Suprapubic skin (tissue), 4 donors: ENCODE data around the gene CCM2. TPM values are rescaled to one million over a fixed set of nuclear protein-coding genes. Genes with fewer than 3 reads are reported as not detected.
"Not testable (repeated sequence)": the region's sequence is repeated elsewhere in the genome, so short reads cannot be mapped to it uniquely, and the experiment has no call there.

ENCODE experiments used
- DNase-seq, 2 donors: peaks; one replicate each; pipeline ENCODE4 v3.0.0-alpha.2; 2019; ENCODE audit warnings: low spot score in 2 of 2
- H3K27ac ChIP-seq: fragments of 200-600 bp; sonication (generic); one replicate; pipeline ENCODE4 v1.5.1; 2019
- H3K27me3 ChIP-seq: fragments of 200-600 bp; sonication (generic); one replicate; pipeline ENCODE4 v1.5.1; 2019
- H3K36me3 ChIP-seq: fragments of 200-600 bp; sonication (generic); one replicate; pipeline ENCODE4 v1.5.1; 2019
- H3K4me1 ChIP-seq: fragments of 200-600 bp; sonication (generic); one replicate; pipeline ENCODE4 v1.5.1; 2019
- H3K4me3 ChIP-seq: fragments of 200-600 bp; sonication (generic); one replicate; pipeline ENCODE4 v1.5.1; 2019; ENCODE audit warnings: mild to moderate bottlenecking
- H3K9me3 ChIP-seq: fragments of 200-600 bp; sonication (generic); one replicate; pipeline ENCODE4 v1.5.1; 2019
- CTCF ChIP-seq, 2 donors: fragments of 200-600 bp in 1 of 2; fragments of 450-650 bp in 1 of 2; sonication (generic) in 1 of 2; IDR thresholded peaks; one replicate each; pipeline ENCODE4 v1.5.1; 2016 to 2019; ENCODE audit warnings: antibody characterized with exemption in 2 of 2, mild to moderate bottlenecking in 1 of 2, moderate library complexity in 1 of 2
- EP300 ChIP-seq: sonication (generic); formaldehyde crosslinking; IDR thresholded peaks from one replicate; pipeline ENCODE4 v1.6.1; 2017; ENCODE audit warnings: antibody characterized with exemption
- POLR2A ChIP-seq, 2 donors: fragments of 450-650 bp; IDR thresholded peaks; one replicate each; pipeline ENCODE4 v1.6.1; 2017; ENCODE audit warnings: antibody characterized with exemption in 2 of 2, mild to moderate bottlenecking in 2 of 2, moderate library complexity in 2 of 2
- POLR2AphosphoS5 ChIP-seq, 3 donors: sonication (generic); formaldehyde crosslinking; IDR thresholded peaks; one replicate each; pipeline ENCODE4 v1.6.1; 2017; ENCODE audit warnings: antibody characterized with exemption in 3 of 3
- WGBS: methylation state at CpG from one replicate; pipeline ENCODE4 v1.1.5; 2018; 5-methylcytosine and 5-hydroxymethylcytosine counted together
- total RNA-seq, 4 donors: library from RNA; depleted of rRNA; stranded (reverse); fragments of >200 nt; gene quantifications; one replicate each; pipeline ENCODE4 v1.1.0, GENCODE V29; 2016

CCM2 gene
- total RNA-seq, 4 donors from 2014 or later: 34.3 to 42.3 (median 35.9) TPM

- peaks cover 31% of the 10 kb centered on the region for H3K4me1 ChIP-seq
- TF ChIP-seq CTCF (IDR thresholded peaks at IDR 0.05) (no peak), EP300 (no peak), POLR2AphosphoS5 (IDR thresholded peaks at IDR 0.05) (no peak), POLR2A (IDR thresholded peaks at IDR 0.05) (no peak)
- H3K9me3 ChIP-seq: no peaks in the 10 kb centered on the region
- H3K36me3 ChIP-seq: peaks cover 73% of the 10 kb centered on the region
- no peak for DNase-seq
- no peak overlapping the region for H3K4me3 ChIP-seq
- H3K27me3 ChIP-seq: no peaks in the 10 kb centered on the region
- H3K27ac ChIP-seq: no peak overlapping the region
- WGBS: 82% methylated on average over 5 of the region's 8 CpGs
Measured at GRCh38 chr7:45106820-45107219, 106.8 kb downstream of the CCM2 start.

GRCh38 chr7:45107356-45107755, 107.4 kb downstream of the CCM2 start:
- no peak for DNase-seq
- H3K27ac ChIP-seq: no peak overlapping the region
- WGBS: 68% methylated on average over 3 of the region's 3 CpGs
- peaks cover 35% of the 10 kb centered on the region for H3K4me1 ChIP-seq
- H3K36me3 ChIP-seq: peaks cover 68% of the 10 kb centered on the region
- TF ChIP-seq POLR2AphosphoS5 (IDR thresholded peaks at IDR 0.05): no peak
- TF ChIP-seq EP300: no peak
- no peak for TF ChIP-seq POLR2A (IDR thresholded peaks at IDR 0.05)
- TF ChIP-seq CTCF (IDR thresholded peaks at IDR 0.05): no peak
- H3K4me3 ChIP-seq: no peak overlapping the region
- H3K9me3 ChIP-seq: no peaks in the 10 kb centered on the region
- no peaks in the 10 kb centered on the region for H3K27me3 ChIP-seq

- no peaks in the 10 kb centered on the region for H3K27me3 ChIP-seq
- peaks cover 53% of the 10 kb centered on the region for H3K36me3 ChIP-seq
- WGBS: 92% methylated on average over 8 of the region's 8 CpGs
- H3K27ac ChIP-seq: no peak overlapping the region
- no peak overlapping the region for H3K4me3 ChIP-seq
- peaks cover 38% of the 10 kb centered on the region for H3K4me1 ChIP-seq
- no peak for DNase-seq
- no peaks in the 10 kb centered on the region for H3K9me3 ChIP-seq
- TF ChIP-seq POLR2AphosphoS5 (IDR thresholded peaks at IDR 0.05) (no peak), EP300 (no peak), CTCF (IDR thresholded peaks at IDR 0.05) (no peak), POLR2A (IDR thresholded peaks at IDR 0.05) (no peak)
Measured at GRCh38 chr7:45108863-45109262, 108.9 kb downstream of the CCM2 start.

- Histone ChIP-seq H3K27me3 (no peaks in the 10 kb centered on the region), H3K9me3 (no peaks in the 10 kb centered on the region), H3K4me3 (peak within 1 kb of the TSS; percentile 59), H3K4me1 (peaks cover 37% of the 10 kb centered on the region), H3K36me3 (peaks cover 27% of the 10 kb centered on the region), H3K27ac (peak within 1 kb of the TSS; percentile 82)
- peak; percentile 96 for DNase-seq
- WGBS: under 1% methylated on average over 31 of the region's 64 CpGs
- no peak for TF ChIP-seq CTCF (IDR thresholded peaks at IDR 0.05)
- peak; percentile 85 to 96 for TF ChIP-seq POLR2A (IDR thresholded peaks at IDR 0.05)
- peak; percentile 95 to 99 (median 98) for TF ChIP-seq POLR2AphosphoS5 (IDR thresholded peaks at IDR 0.05)
- no peak for TF ChIP-seq EP300
Measured at GRCh38 chr7:45111298-45112223, 111.6 kb downstream of the CCM2 start, which contains the start of gene TBRG4. Gene TBRG4 (minus strand): TSS chr7:45111697. CDS start chr7:45109237, 2,460 bp downstream.

- H3K27me3 ChIP-seq: peaks cover 5% of the 10 kb centered on the region
- H3K4me3 ChIP-seq: no peak overlapping the region
- H3K27ac ChIP-seq: no peak overlapping the region
- no peaks in the 10 kb centered on the region for H3K9me3 ChIP-seq
- peaks cover 32% of the 10 kb centered on the region for H3K4me1 ChIP-seq
- H3K36me3 ChIP-seq: peaks cover 16% of the 10 kb centered on the region
- WGBS: 93% methylated on average over 1 of the region's 1 CpG
- no peak for DNase-seq
- TF ChIP-seq POLR2AphosphoS5 (IDR thresholded peaks at IDR 0.05): no peak
- TF ChIP-seq EP300: no peak
- TF ChIP-seq POLR2A (IDR thresholded peaks at IDR 0.05): no peak
- no peak for TF ChIP-seq CTCF (IDR thresholded peaks at IDR 0.05)
Measured at GRCh38 chr7:45112648-45113047, 112.6 kb downstream of the CCM2 start.

- not testable (repeated sequence) for H3K9me3 ChIP-seq, H3K36me3 ChIP-seq, H3K27me3 ChIP-seq, DNase-seq, H3K4me3 ChIP-seq, H3K27ac ChIP-seq
- 72% methylated on average over 1 of the region's 1 CpG for WGBS
- H3K4me1 ChIP-seq: peaks cover 21% of the 10 kb centered on the region
Measured at GRCh38 chr7:45114257-45114656, 114.3 kb downstream of the CCM2 start.
